NCI-H1930 (cell line): Measurements from ENCODE around the gene U2AF1L4.
"Not testable (repeated sequence)": the region's sequence is repeated elsewhere in the genome, so short reads cannot be mapped to it uniquely, and the experiment has no call there.

Experiments
- DNase-seq, 2 experiments: peaks; one replicate each; lab custom pipeline; 2025; lab: John Stamatoyannopoulos, UW

Gene U2AF1L4

GRCh38 chr19:35780717-35781116 is 35.5 kb upstream of the U2AF1L4 start:
- DNase-seq = no peak

- DNase-seq = no peak
Observed at GRCh38 chr19:35780058-35780457, 34.8 kb upstream of the U2AF1L4 start.

- no peak for DNase-seq
Observed at GRCh38 chr19:35779033-35779432, 33.8 kb upstream of the U2AF1L4 start.

GRCh38 chr19:35777961-35778360 is 32.7 kb upstream of the U2AF1L4 start:
- no peak for DNase-seq

GRCh38 chr19:35777086-35777841 is 32.0 kb upstream of the U2AF1L4 start:
- DNase-seq = no peak

GRCh38 chr19:35776102-35776788 is 31.0 kb upstream of the U2AF1L4 start:
- no peak for DNase-seq

- peak; percentile 99 for DNase-seq
Observed at GRCh38 chr19:35775298-35776101, 30.3 kb upstream of the U2AF1L4 start, which contains the start of gene ARHGAP33. TSS of gene ARHGAP33 (plus strand) at chr19:35775564. CDS start at chr19:35775659, 95 bp downstream.

GRCh38 chr19:35775046-35775297 is 29.8 kb upstream of the U2AF1L4 start:
- no peak for DNase-seq

GRCh38 chr19:35774274-35775045 is 29.2 kb upstream of the U2AF1L4 start:
- no peak for DNase-seq

- no peak for DNase-seq
Observed at GRCh38 chr19:35773020-35773806, 28.0 kb upstream of the U2AF1L4 start.

- not testable (repeated sequence) for DNase-seq
Observed at GRCh38 chr19:35772362-35772761, 27.1 kb upstream of the U2AF1L4 start.

GRCh38 chr19:35768082-35768421 is 22.8 kb upstream of the U2AF1L4 start:
- no peak for DNase-seq

GRCh38 chr19:35767288-35768081 is 22.3 kb upstream of the U2AF1L4 start:
- no peak for DNase-seq

GRCh38 chr19:35766571-35767104 is 21.4 kb upstream of the U2AF1L4 start:
- DNase-seq = no peak

GRCh38 chr19:35764432-35765315 is 19.5 kb upstream of the U2AF1L4 start:
- DNase-seq = no peak

GRCh38 chr19:35760711-35761349 is 15.6 kb upstream of the U2AF1L4 start:
- DNase-seq = no peak

- DNase-seq = no peak
Observed at GRCh38 chr19:35759697-35760096, 14.5 kb upstream of the U2AF1L4 start.

GRCh38 chr19:35757749-35758608 is 12.8 kb upstream of the U2AF1L4 start, which contains the start of gene PROSER3:
TSS of gene PROSER3 (plus strand) at chr19:35758176. CDS start at chr19:35758216, 40 bp downstream.
- peak; percentile 99 for DNase-seq
